ENCODE measurements around the gene PCDHAC1. TPM values are rescaled to one million over a fixed set of nuclear protein-coding genes. Genes with fewer than 3 reads are reported as not detected.

PCDHAC1 gene
- total RNA-seq, 1 experiment from 2014 or later: not detected

DNA sequence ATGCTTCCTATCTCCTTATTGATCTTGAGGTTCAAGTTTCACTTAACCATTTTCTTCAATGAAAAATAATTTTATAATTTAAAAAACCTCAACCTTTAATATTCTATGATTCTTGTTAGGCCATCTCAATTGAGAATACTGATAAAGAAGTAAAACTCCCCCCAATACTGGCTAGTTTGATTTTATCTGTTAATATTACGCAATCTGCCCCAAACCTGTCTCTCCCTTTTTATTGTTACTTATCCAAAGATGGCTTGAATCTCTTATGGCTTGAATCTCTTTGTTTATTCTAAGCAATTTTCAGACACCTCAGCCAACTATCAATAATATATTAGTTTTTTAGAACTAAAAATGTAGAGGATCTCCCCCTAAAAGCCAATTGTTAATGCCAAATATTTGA is 36.1 kb downstream of the PCDHAC1 start:
- Histone ChIP-seq H3K4me3 (no peak overlapping the region), H3K9me3 (no peaks in the 10 kb centered on the region), H3K36me3 (no peaks in the 10 kb centered on the region), H3K27me3 (peaks cover 3% of the 10 kb centered on the region; the same call in 1 of the 2 replicates)
- DNase-seq: no peak

DNA sequence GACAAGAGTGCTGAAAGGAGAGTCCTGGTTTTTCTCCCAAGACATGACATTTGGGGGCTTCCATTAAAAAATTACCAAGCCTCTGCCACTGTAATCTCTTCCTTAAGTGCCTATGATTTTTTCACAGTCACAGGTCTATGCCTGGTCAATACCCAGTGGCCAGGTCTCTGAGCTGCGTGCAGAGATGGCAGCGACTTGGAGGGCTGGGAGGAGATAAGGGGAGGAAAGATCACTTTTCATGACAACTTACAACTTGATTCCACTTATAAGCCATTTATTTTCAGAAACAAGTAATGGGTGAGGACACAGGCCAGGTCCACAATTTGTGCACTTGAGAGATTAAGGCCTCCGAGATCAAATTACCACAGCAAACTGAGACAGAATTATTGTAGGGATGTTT is 38.3 kb downstream of the PCDHAC1 start:
- Histone ChIP-seq H3K27me3 (peaks cover 2% of the 10 kb centered on the region; the same call in 1 of the 2 replicates), H3K9me3 (no peaks in the 10 kb centered on the region), H3K4me3 (no peak overlapping the region), H3K36me3 (no peaks in the 10 kb centered on the region)
- no peak for DNase-seq

GRCh38 chr5:140965905-140966292 is 39.8 kb downstream of the PCDHAC1 start:
- no peaks in the 10 kb centered on the region for H3K9me3 ChIP-seq
- H3K36me3 ChIP-seq: no peaks in the 10 kb centered on the region
- peaks cover 5% of the 10 kb centered on the region; the same call in 1 of the 2 replicates for H3K27me3 ChIP-seq
- no peak for DNase-seq
- H3K4me3 ChIP-seq: peak overlapping the region; percentile 53

GRCh38 chr5:140966293-140967225 is 40.5 kb downstream of the PCDHAC1 start, which contains the start of gene PCDHAC2:
TSS of gene PCDHAC2 (plus strand) at chr5:140966476. CDS start at chr5:140966767, 291 bp downstream.
- H3K4me3 ChIP-seq: peak within 1 kb of the TSS; percentile 53
- no peaks in the 10 kb centered on the region for H3K36me3 ChIP-seq
- DNase-seq: peak; percentile 69
- H3K27me3 ChIP-seq: peaks cover 5% of the 10 kb centered on the region; the same call in 1 of the 2 replicates
- H3K9me3 ChIP-seq: no peaks in the 10 kb centered on the region

DNA sequence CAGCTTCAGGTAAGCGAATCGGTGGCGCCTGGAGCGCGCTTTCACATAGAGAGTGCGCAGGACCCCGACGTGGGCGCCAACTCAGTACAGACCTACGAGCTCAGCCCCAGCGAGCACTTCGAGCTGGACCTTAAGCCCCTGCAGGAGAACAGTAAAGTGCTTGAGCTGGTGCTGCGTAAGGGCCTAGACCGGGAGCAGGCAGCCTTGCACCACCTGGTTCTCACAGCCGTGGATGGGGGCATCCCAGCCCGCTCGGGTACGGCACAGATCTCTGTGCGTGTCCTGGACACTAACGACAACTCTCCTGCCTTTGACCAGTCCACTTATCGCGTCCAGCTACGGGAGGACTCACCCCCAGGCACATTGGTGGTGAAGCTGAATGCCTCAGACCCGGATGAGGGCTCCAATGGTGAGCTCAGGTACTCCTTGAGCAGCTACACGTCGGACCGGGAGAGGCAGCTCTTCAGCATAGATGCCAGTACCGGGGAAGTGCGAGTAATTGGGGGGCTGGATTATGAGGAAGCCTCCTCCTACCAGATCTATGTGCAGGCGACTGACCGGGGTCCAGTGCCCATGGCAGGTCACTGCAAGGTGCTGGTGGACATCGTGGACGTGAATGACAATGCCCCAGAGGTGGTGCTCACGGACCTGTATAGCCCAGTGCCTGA is 41.3 kb downstream of the PCDHAC1 start:
- Histone ChIP-seq H3K4me3 (no peak overlapping the region), H3K27me3 (peaks cover 5% of the 10 kb centered on the region; the same call in 1 of the 2 replicates)
- no peak for DNase-seq

DNA sequence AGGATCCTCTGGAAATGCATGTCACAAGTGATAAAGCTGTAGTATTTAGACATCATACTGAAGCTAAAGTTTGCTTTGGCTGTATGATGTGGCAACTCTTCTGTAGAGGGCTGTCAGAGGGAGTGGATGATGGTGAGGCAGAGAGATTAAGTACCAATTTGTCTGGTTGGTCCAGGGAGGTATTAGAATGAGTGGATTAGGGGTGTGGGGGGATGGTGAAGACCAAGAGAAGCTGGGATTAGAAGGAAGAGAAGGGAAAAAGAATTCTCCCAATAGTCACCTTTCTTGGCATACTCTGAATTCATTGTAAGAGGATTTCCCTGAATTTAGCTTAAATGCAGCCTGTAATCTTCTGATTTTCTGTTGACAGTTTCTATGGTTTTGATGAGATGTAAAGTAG is 43.8 kb downstream of the PCDHAC1 start:
- Histone ChIP-seq H3K27me3 (peaks cover 5% of the 10 kb centered on the region; the same call in 1 of the 2 replicates), H3K4me3 (no peak overlapping the region), H3K36me3 (no peaks in the 10 kb centered on the region), H3K9me3 (no peaks in the 10 kb centered on the region)
- no peak for DNase-seq

More for the DNA sequence above, 41.3 kb downstream of the PCDHAC1 start:
- no peaks in the 10 kb centered on the region for H3K9me3 ChIP-seq
- H3K36me3 ChIP-seq: no peaks in the 10 kb centered on the region

- Histone ChIP-seq H3K27me3 (peaks cover 3% of the 10 kb centered on the region; the same call in 1 of the 2 replicates), H3K4me3 (no peak overlapping the region), H3K9me3 (no peaks in the 10 kb centered on the region), H3K36me3 (no peaks in the 10 kb centered on the region)
- DNase-seq: no peak
These were observed 47.5 kb downstream of the PCDHAC1 start for GRCh38 chr5:140973550-140973949.

GRCh38 chr5:140977003-140977402 is 50.9 kb downstream of the PCDHAC1 start:
- no peak for DNase-seq
- no peak overlapping the region for H3K4me3 ChIP-seq
- H3K27me3 ChIP-seq: no peaks in the 10 kb centered on the region; the same call in 1 of the 2 replicates
- H3K9me3 ChIP-seq: no peaks in the 10 kb centered on the region
- no peaks in the 10 kb centered on the region for H3K36me3 ChIP-seq

- H3K27me3 ChIP-seq: no peaks in the 10 kb centered on the region; the same call in 1 of the 2 replicates
- DNase-seq: no peak
- H3K4me3 ChIP-seq: no peak overlapping the region
- no peaks in the 10 kb centered on the region for H3K9me3 ChIP-seq
- no peaks in the 10 kb centered on the region for H3K36me3 ChIP-seq
These were observed 52.2 kb downstream of the PCDHAC1 start for GRCh38 chr5:140978260-140978659.

DNA sequence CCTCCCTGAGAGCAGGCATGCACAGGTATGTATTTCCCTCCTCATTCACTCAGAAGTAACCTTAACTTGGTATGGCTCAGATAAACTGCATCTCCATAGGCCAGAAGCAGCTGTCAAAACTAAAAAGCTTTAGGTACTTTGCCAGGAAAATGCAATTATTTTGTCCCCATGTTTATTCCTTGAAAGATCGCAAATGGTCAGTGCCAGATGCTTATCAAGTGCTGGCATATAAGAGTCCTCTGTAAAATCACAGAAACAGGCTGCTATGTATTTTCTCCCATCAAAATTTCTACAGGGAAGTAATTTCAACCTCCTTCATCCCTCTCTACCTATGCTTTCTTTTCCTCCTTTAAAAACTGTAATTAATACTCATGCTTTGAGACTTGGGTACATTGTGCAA is 52.9 kb downstream of the PCDHAC1 start:
- Histone ChIP-seq H3K9me3 (no peaks in the 10 kb centered on the region), H3K4me3 (no peak overlapping the region), H3K36me3 (no peaks in the 10 kb centered on the region), H3K27me3 (no peaks in the 10 kb centered on the region; the same call in 1 of the 2 replicates)
- DNase-seq: no peak

Other genes with a start within 250 kb of the PCDHAC1 start
- 96.9 and 116 TPM in 2 replicates for gene HARS1, start 234.9 kb upstream of the PCDHAC1 start, total RNA-seq (2014; rRNA removed; shearing (Covaris generic); ENCODE audit: low replicate concordance)
- gene HARS2, start 234.8 kb upstream of the PCDHAC1 start, total RNA-seq (2014; rRNA removed; shearing (Covaris generic); ENCODE audit: low replicate concordance): 41.8 and 50.1 TPM in 2 replicates
- gene ZMAT2, start 225.9 kb upstream of the PCDHAC1 start, total RNA-seq (2014; rRNA removed; shearing (Covaris generic); ENCODE audit: low replicate concordance): 72.7 and 90.9 TPM in 2 replicates
- 0.10 TPM in 1 of 2 replicates, not detected in the other for gene PCDHA1, start 140.2 kb upstream of the PCDHAC1 start, total RNA-seq (2014; rRNA removed; shearing (Covaris generic); ENCODE audit: low replicate concordance)
- gene PCDHA2, start 131.4 kb upstream of the PCDHAC1 start, total RNA-seq (2014; rRNA removed; shearing (Covaris generic); ENCODE audit: low replicate concordance): 0.44 TPM in 1 of 2 replicates, not detected in the other
- not detected in 2 replicates for gene PCDHA3, start 125.2 kb upstream of the PCDHAC1 start, total RNA-seq (2014; rRNA removed; shearing (Covaris generic); ENCODE audit: low replicate concordance)
- gene PCDHA4, start 119.2 kb upstream of the PCDHAC1 start, total RNA-seq (2014; rRNA removed; shearing (Covaris generic); ENCODE audit: low replicate concordance): not detected in 2 replicates
- gene PCDHA5, start 104.7 kb upstream of the PCDHAC1 start, total RNA-seq (2014; rRNA removed; shearing (Covaris generic); ENCODE audit: low replicate concordance): not detected in 2 replicates
- gene PCDHA6, start 98.3 kb upstream of the PCDHAC1 start, total RNA-seq (2014; rRNA removed; shearing (Covaris generic); ENCODE audit: low replicate concordance): 0.86 TPM in 1 of 2 replicates, not detected in the other
- 0.10 TPM in 1 of 2 replicates, not detected in the other for gene PCDHA7, start 92.0 kb upstream of the PCDHAC1 start, total RNA-seq (2014; rRNA removed; shearing (Covaris generic); ENCODE audit: low replicate concordance)
- gene PCDHA8, start 85.1 kb upstream of the PCDHAC1 start, total RNA-seq (2014; rRNA removed; shearing (Covaris generic); ENCODE audit: low replicate concordance): not detected in 2 replicates
- not detected in 2 replicates for gene PCDHA9, start 77.9 kb upstream of the PCDHAC1 start, total RNA-seq (2014; rRNA removed; shearing (Covaris generic); ENCODE audit: low replicate concordance)
- gene PCDHA10, start 70.4 kb upstream of the PCDHAC1 start, total RNA-seq (2014; rRNA removed; shearing (Covaris generic); ENCODE audit: low replicate concordance): not detected in 2 replicates
- not detected in 2 replicates for gene PCDHA11, start 57.3 kb upstream of the PCDHAC1 start, total RNA-seq (2014; rRNA removed; shearing (Covaris generic); ENCODE audit: low replicate concordance)
- gene PCDHA12, start 51.0 kb upstream of the PCDHAC1 start, total RNA-seq (2014; rRNA removed; shearing (Covaris generic); ENCODE audit: low replicate concordance): not detected in 2 replicates
- not detected in 2 replicates for gene PCDHA13, start 44.2 kb upstream of the PCDHAC1 start, total RNA-seq (2014; rRNA removed; shearing (Covaris generic); ENCODE audit: low replicate concordance)
- gene PCDHAC2, start 40.2 kb downstream of the PCDHAC1 start, total RNA-seq (2014; rRNA removed; shearing (Covaris generic); ENCODE audit: low replicate concordance): 0.07 TPM in 1 of 2 replicates, not detected in the other
- not detected in 2 replicates for gene PCDHB1, start 125.1 kb downstream of the PCDHAC1 start, total RNA-seq (2014; rRNA removed; shearing (Covaris generic); ENCODE audit: low replicate concordance)
- 6.0 and 7.0 TPM in 2 replicates for gene PCDHB2, start 168.3 kb downstream of the PCDHAC1 start, total RNA-seq (2014; rRNA removed; shearing (Covaris generic); ENCODE audit: low replicate concordance)
- gene PCDHB3, start 174.2 kb downstream of the PCDHAC1 start, total RNA-seq (2014; rRNA removed; shearing (Covaris generic); ENCODE audit: low replicate concordance): not detected in 2 replicates
- gene PCDHB4, start 195.5 kb downstream of the PCDHAC1 start, total RNA-seq (2014; rRNA removed; shearing (Covaris generic); ENCODE audit: low replicate concordance): not detected in 2 replicates
- 2.3 TPM in 1 of 2 replicates, not detected in the other for gene PCDHB5, start 208.9 kb downstream of the PCDHAC1 start, total RNA-seq (2014; rRNA removed; shearing (Covaris generic); ENCODE audit: low replicate concordance)
- gene PCDHB6, start 223.8 kb downstream of the PCDHAC1 start, total RNA-seq (2014; rRNA removed; shearing (Covaris generic); ENCODE audit: low replicate concordance): 0.10 TPM in 1 of 2 replicates, not detected in the other
- gene PCDHB7, start 246.3 kb downstream of the PCDHAC1 start, total RNA-seq (2014; rRNA removed; shearing (Covaris generic); ENCODE audit: low replicate concordance): 0.46 TPM in 1 of 2 replicates, not detected in the other